Activated CD4-positive, alpha-beta T cell treated with anti-CD3 and anti-CD28 coated beads, Interleukin-2, amount 50 U/mL, for 1 hour (primary cell): Measurements from ENCODE around the gene ZDHHC7.

ENCODE experiments used
- DNase-seq: peaks from one replicate; pipeline ENCODE4 v3.0.0-alpha.2; 2020

Gene ZDHHC7

DNA sequence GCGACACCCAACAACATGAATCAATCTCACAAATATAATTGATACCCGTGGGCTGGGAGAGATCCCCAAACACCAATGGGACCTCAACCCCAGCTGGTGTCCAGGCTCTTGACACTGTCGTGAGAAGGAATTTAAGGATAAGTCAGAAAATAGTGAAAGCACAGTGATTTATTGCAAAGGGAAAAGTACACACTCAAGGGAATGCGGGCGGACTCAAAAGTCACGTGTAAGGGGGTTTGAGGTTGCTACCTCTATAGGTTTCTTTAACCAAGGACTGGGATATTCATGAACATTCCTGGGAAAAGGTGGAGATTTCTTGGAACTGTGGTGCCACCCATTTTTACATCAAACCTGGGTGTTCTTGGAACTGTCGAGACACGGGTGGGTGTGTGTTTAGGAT, 6.3 kb upstream of the ZDHHC7 start:
- DNase-seq, result no peak

GRCh38 chr16:85017151-85017550, 5.8 kb upstream of the ZDHHC7 start:
- DNase-seq, result no peak

DNA sequence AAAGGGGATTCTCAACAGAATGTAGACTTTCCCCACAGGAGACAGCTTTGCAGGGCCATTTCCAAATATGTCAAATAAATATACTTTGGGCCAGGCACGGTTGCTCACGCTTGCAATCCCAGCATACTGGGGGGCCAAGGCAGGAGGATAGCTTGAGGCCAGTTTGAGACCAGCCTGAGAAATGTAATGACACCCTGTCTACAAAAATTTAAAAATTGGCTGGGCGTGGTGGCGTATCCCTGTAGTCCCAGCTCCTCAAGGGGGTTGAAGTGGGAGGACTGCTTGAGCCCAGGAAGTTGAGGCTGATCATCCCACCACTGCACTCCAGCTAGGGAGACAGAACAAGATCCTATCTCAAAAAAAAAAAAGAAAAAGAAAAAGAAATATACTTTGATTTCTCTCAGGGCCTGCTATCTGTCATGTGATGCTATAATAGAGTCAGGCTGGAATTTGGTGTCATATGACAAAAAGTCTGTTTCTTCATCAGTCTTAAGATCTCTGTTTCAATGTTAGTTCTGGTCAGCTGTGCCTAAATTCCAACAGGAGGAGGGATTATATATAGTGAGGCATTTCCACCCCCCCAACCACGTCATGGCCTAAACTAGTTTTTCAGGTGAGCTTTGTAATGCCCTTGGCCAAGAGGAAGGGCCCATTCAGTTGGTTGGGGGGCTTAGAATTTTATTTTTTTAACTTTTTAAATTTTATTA, 4.3 kb upstream of the ZDHHC7 start:
- DNase-seq, result no peak

DNA sequence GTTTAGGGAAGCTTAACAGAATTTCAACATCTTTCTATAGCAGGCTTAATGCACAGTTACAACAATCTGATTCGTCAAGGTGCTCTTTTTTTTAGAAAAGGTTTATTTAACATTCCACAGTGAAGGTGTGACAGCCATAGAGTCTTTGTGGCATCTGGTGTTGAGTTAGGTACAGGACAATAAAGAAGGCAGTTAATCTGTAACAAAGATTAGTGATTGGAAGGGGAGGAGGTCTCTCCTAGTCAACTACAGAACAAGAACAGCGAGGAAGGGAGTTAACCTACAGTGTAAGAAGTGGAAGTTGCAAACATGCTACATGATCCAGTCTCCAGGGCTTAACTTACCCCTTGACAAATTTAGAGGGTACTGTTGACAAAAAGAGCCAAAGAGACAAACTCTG, 3.0 kb upstream of the ZDHHC7 start:
- no peak for DNase-seq

DNA sequence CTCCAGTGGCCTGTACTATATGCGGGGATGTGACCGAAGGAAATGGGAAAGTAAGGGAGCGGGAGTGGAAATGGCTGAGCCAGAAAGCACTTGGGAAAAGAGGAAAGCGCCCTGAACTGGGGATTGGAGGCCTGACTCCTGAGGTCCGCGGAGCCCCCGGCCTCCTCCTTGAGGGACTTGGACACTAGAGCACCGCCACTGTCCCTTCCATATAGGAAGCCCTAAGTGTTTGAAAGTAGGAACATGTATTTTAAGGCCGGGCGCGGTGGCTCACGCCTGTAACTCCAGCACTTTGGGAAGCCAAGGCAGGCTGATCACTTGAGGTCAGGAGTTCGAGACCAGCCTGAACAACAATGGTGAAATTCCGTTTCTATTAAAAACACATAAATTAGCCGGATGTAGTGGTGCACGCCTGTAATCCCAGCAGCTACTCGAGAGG, 530 bp upstream of the ZDHHC7 start:
- DNase-seq, result no peak

- no peak for DNase-seq
Observed at GRCh38 chr16:85010446-85010930, 847 bp downstream of the ZDHHC7 start.

DNA sequence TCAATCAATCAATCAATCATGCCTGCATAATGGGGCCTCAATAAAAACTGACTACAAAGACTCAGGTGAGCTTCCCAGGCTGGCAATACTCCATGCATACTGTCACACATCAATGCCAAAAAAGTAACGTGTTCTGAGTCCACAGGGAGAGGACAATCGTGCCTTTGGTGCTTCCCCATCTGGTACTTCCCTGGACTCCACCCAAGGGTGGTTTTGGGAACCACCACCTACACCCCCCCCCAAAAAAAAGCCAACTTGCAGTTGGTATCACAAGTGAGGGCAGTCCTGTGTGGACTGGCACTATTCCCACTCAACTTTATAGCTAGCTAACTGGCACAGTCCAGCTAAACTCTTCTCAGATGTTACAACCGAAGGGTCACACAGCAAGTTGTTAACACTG, 3.1 kb downstream of the ZDHHC7 start:
- DNase-seq, result no peak

- no peak for DNase-seq
Observed at GRCh38 chr16:85007496-85008214, 3.7 kb downstream of the ZDHHC7 start.

DNA sequence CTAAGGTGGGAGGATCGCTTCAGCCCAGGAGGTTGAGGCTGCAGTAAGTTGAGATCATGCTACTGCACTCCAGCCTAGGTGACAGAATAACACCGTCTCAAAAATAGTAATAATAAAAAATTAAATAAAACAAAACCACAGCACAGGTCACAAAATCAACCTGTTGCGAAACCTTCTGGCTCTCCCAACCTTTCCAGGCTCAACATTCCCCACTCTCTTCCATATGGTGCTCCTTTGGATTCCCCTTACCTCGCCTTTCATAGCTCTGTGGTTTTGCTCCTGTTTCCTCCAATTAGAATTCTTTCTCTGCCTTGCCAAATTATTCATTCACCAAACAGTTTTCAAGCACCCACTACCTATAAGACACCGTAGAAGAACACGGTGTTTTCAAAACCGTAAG, 4.7 kb downstream of the ZDHHC7 start:
- no peak for DNase-seq

GRCh38 chr16:85005285-85006069, 5.9 kb downstream of the ZDHHC7 start:
- DNase-seq, result no peak

- DNase-seq, result no peak
Observed at GRCh38 chr16:85004587-85005205, 6.6 kb downstream of the ZDHHC7 start.

- DNase-seq, result no peak
Observed at GRCh38 chr16:85003725-85004586, 7.4 kb downstream of the ZDHHC7 start.

DNA sequence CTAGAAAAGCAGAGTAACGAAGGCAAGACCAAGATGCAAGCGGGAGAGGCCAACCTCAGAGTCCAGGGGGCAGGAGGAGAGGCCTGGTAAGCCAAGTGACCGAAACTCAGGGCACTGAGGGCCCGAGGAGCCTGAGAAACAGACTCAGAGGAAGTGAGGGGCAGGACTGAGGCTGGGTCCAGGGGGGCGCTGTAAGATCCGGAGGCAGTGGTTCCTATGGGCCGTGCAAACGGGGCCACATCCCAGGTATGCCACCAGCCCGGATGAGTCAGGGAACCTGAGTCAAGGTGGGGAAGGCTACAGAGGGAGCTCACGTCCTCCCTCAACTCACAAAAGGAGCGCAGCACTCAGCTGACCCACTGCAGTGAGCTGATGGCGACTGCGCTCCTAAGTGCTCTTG, 8.3 kb downstream of the ZDHHC7 start:
- no peak for DNase-seq

GRCh38 chr16:85002608-85003007, 8.7 kb downstream of the ZDHHC7 start:
- no peak for DNase-seq

DNA sequence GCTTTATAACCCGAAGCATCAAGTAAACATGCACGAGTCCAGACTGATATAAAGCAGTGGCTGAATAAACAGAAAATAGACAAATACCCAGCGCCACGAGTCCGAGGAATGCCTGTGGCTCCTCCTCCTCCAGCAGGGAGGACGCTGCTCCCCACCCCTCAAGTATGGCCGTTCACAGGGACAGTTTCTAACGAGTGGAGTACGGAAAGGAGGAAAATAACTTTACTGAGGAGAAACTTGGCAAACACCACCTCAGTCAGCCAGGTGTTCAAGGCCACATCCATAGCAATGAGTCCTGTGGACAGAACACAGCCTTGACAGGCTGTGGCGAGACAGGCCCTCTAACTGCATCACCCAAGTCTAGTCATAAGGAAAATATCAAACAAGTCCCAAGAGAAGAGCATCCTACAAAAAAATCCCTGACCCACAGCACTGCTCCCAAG, 9.2 kb downstream of the ZDHHC7 start:
- DNase-seq, result no peak

DNA sequence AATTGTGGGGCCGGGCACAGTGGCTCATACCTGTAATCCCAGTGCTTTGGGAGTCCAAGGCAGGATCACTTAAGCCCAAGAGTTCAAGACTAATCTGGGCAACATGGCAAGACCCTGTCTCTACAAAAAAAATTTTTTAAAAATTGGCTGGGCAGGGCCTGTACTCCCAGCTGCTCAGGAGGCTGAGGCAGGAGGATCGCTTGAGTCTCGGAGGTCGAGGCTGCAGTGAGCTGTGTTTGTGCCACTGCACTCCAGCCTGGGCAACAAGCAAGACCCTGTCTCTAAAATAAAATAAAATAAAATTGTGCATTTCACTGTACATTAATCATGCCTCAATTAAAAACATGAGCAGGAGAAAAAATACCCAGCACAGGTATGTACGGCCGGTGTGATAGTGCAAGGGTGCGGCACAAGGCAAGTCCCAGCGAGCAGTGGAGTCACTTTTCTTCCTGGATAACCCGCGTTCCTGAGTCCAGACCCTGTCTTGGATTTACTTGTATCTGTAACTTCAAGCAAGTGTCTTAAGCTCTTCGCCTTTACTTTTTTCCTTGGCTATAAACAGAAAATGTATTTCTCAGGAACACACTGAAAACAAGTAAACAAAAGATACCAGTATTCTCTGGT, 11.4 kb downstream of the ZDHHC7 start:
- no peak for DNase-seq

- DNase-seq, result no peak
Observed at GRCh38 chr16:84999200-84999599, 12.1 kb downstream of the ZDHHC7 start.

DNA sequence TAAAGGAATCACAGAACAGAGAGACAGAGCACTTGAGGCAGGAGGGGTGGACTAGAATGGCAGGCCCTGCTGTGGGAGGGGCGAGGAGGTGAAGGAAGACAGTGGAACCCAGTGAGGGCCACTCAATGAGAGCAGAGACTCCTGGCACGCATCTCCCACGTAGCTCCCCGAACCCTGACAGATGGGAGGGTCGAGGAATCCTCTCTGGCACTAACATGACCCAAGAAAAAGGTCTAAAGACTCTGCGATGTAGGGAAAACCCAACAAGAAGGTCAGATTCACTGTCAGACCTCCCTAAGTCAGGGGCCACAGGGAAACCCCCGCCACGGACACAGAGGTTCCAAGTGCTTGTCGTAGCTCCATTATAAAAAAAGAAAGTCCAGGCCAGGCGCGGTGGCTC, 15.0 kb downstream of the ZDHHC7 start:
- DNase-seq, result no peak

- peak; percentile 12 for DNase-seq
Observed at GRCh38 chr16:84995663-84996062, 15.7 kb downstream of the ZDHHC7 start.

GRCh38 chr16:84993926-84994325, 17.4 kb downstream of the ZDHHC7 start:
- DNase-seq, result no peak

DNA sequence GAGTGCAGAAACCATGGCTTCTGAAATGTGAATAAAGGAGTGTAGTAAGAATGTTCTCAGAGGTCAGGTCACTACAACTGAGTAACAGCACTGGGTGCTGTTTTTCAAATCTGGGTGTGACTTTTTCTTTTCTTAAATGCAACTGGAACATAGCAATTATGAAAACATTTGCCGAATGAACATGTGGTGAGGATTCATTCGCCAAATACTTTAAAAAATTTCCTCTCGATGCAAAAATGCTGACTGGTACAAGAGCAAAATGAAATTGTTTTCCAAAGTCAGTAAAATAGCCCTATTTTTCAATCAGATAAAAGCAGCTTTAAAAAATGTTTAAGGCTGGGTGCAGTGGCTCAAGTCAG, 18.6 kb downstream of the ZDHHC7 start:
- DNase-seq, result no peak

- DNase-seq, result no peak
Observed at GRCh38 chr16:84990782-84991181, 20.6 kb downstream of the ZDHHC7 start.
